WERI-Rb-1 (cell line): ENCODE results near the gene BTF3.
"Not testable (repeated sequence)": the region's sequence is repeated elsewhere in the genome, so short reads cannot be mapped to it uniquely, and the experiment has no call there.

Experiments
- DNase-seq: peaks from one replicate; pipeline ENCODE4 v3.0.0-alpha.2; 2020
- H3K27ac ChIP-seq: fragments of 250-450 bp; sonication (Bioruptor Pico); 2 replicates; pipeline ENCODE4 v1.5.1; 2020; ENCODE audit warnings: mild to moderate bottlenecking, moderate library complexity
- H3K27me3 ChIP-seq: fragments of 250-450 bp; sonication (Bioruptor Pico); 2 replicates; pipeline ENCODE4 v1.5.1; 2021; ENCODE audit warnings: mild to moderate bottlenecking, low read depth, moderate library complexity; ENCODE audit not compliant: insufficient read depth, severe bottlenecking
- H3K36me3 ChIP-seq: fragments of 250-450 bp; sonication (Bioruptor Pico); 2 replicates; pipeline ENCODE4 v1.5.1; 2020; ENCODE audit warnings: mild to moderate bottlenecking, moderate library complexity
- H3K4me3 ChIP-seq: 2 replicates; pipeline ENCODE4 v1.5.1; 2011; ENCODE audit warnings: low read depth, mild to moderate bottlenecking, control low read depth, low read length
- H3K9me3 ChIP-seq: fragments of 250-450 bp; sonication (Bioruptor Pico); 2 replicates; pipeline ENCODE4 v1.5.1; 2021; ENCODE audit warnings: mild to moderate bottlenecking, moderate library complexity; ENCODE audit not compliant: severe bottlenecking
- CTCF ChIP-seq: IDR thresholded peaks from 2 replicates; pipeline ENCODE4 v1.5.1; 2011; ENCODE audit warnings: low read depth, mild to moderate bottlenecking, control low read depth, inconsistent platforms, low read length

The BTF3 gene

GRCh38 chr5:73452215-73452614, 46.0 kb upstream of the BTF3 start:
- Histone ChIP-seq H3K4me3 (no peak overlapping the region), H3K27ac (no peak overlapping the region), H3K27me3 (peaks cover 10% of the 10 kb centered on the region), H3K9me3 (no peaks in the 10 kb centered on the region), H3K36me3 (no peaks in the 10 kb centered on the region)
- no peak for TF ChIP-seq CTCF
- no peak for DNase-seq

DNA sequence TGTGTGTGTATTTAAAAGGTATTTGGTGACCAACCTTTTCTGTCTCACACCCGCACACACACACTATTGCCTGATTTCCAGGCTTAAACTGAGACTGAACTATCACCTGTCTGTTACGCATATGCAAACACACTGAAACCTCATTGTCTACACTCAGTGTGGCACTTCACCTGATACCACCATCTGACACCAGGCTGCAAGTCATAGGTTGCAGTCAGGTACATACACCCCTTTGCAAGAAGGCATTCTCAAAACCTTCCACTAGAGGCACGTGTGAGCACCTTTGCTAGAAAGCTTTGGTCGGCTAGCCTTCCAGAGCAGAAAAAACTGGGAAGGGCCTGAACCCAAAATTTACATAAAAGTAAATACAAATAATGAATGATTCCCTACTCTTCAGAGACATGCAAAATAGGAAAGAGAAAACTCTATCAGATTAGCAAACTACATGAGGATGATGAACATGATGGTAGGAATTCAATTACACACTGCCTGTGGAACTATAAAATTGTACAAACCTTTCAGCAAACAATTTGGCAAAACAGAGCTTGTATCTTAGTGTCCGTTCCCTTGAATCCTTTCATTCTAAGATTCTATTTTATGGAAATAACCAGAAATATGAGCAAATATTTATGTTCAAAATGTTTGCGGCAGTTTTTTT, 43.7 kb upstream of the BTF3 start:
- H3K9me3 ChIP-seq, result no peaks in the 10 kb centered on the region
- H3K27me3 ChIP-seq, result peaks cover 10% of the 10 kb centered on the region
- TF ChIP-seq CTCF, result peak; percentile 86
- no peaks in the 10 kb centered on the region for H3K36me3 ChIP-seq
- H3K4me3 ChIP-seq, result no peak overlapping the region
- H3K27ac ChIP-seq, result no peak overlapping the region
- peak; percentile 83 for DNase-seq

DNA sequence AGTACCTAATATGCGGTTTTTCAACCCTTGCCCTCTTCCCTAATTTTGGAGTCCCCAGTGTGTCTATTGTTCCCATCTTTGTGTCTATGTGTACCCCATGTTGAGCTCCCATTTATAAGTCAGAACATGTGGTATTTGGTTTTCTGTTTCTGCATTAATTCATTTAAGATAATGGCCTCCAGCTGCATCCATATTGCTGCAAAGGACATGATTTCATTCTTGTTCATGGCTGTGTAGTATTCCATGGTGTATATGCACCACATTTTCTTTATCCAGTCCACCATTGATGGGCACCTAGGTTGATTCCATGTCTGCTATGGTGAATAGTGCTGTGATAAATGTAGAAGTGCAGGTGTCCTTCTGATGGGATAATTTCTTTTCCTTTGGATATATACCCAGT, 41.8 kb upstream of the BTF3 start:
- not testable (repeated sequence) for H3K27ac ChIP-seq, H3K4me3 ChIP-seq, H3K36me3 ChIP-seq, DNase-seq, H3K27me3 ChIP-seq, H3K9me3 ChIP-seq

GRCh38 chr5:73459366-73459765, 38.9 kb upstream of the BTF3 start:
- TF ChIP-seq CTCF, result no peak

GRCh38 chr5:73460133-73460532, 38.1 kb upstream of the BTF3 start:
- Histone ChIP-seq H3K4me3 (no peak overlapping the region), H3K36me3 (no peaks in the 10 kb centered on the region), H3K27ac (no peak overlapping the region), H3K9me3 (no peaks in the 10 kb centered on the region), H3K27me3 (no peaks in the 10 kb centered on the region)
- DNase-seq, result no peak
- TF ChIP-seq CTCF, result no peak

More at GRCh38 chr5:73459366-73459765, 38.9 kb upstream of the BTF3 start:
- no peak overlapping the region for H3K27ac ChIP-seq
- H3K4me3 ChIP-seq, result no peak overlapping the region
- H3K9me3 ChIP-seq, result no peaks in the 10 kb centered on the region
- DNase-seq, result no peak
- no peaks in the 10 kb centered on the region for H3K27me3 ChIP-seq
- no peaks in the 10 kb centered on the region for H3K36me3 ChIP-seq

DNA sequence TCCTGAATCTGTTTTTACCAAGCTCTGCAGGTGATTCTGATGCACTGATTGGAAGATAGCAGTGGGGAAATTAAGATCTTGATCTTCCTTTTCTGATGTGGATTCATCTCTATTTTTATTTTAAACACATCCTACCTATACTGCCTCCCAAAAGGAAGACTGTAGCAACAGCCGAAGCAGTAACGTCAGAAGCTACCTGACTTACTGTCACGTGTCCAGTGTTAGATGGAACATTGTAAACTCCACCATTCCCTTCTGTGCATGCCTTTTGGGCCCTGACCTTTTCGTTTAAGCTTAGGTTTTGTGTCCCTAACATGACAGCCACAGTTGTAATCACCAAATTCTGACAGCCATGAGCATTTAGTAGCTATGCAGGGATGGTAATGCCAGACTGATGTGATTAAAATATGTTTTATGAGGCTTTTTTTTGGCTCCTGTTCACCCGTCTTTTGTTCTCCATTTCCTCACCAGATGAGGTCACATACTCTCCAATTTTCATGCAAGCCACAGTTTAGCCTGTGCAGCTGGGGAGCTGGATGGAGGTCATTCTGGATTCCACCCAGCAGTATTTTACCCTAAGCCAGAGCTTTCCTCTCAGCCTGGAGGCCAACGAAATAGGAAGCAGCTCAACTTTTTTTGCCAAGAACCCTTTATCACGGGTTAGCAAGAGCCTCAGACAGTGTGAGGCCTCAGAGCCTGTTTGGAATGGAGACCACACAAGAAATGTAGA, 34.1 kb upstream of the BTF3 start:
- H3K4me3 ChIP-seq, result no peak overlapping the region
- H3K27me3 ChIP-seq, result no peaks in the 10 kb centered on the region
- H3K36me3 ChIP-seq, result no peaks in the 10 kb centered on the region
- no peak overlapping the region for H3K27ac ChIP-seq
- H3K9me3 ChIP-seq, result no peaks in the 10 kb centered on the region
- no peak for TF ChIP-seq CTCF
- no peak for DNase-seq

GRCh38 chr5:73468638-73469037, 29.6 kb upstream of the BTF3 start:
- not testable (repeated sequence) for H3K27ac ChIP-seq, H3K4me3 ChIP-seq, H3K36me3 ChIP-seq, DNase-seq, H3K27me3 ChIP-seq, H3K9me3 ChIP-seq
